H9 (cell line): Measurements from ENCODE around the gene RIT2. TPM values are rescaled to one million over a fixed set of nuclear protein-coding genes. Genes with fewer than 3 reads are reported as not detected.

Experiments used
- DNase-seq: peaks from one replicate; pipeline ENCODE4 v3.0.0-alpha.2; 2017
- H2AFZ ChIP-seq: one replicate; pipeline ENCODE4 v1.6.1; 2013; ENCODE audit warnings: mild to moderate bottlenecking, low read length, control low read depth, moderate library complexity
- H2AK5ac ChIP-seq: 2 replicates; pipeline ENCODE4 v1.6.1; 2013; ENCODE audit warnings: low read length, control low read depth, mixed read lengths; ENCODE audit not compliant: insufficient read length
- H2BK120ac ChIP-seq: one replicate; pipeline ENCODE4 v1.6.1; 2013; ENCODE audit warnings: low read depth, mild to moderate bottlenecking, low read length, control low read depth, inconsistent platforms; ENCODE audit not compliant: poor library complexity, severe bottlenecking
- H2BK12ac ChIP-seq: 2 replicates; pipeline ENCODE4 v1.6.1; 2013; ENCODE audit warnings: low read length, control low read depth, mixed read lengths, low read depth; ENCODE audit not compliant: insufficient read length
- H2BK15ac ChIP-seq: 2 replicates; pipeline ENCODE4 v1.6.1; 2013; ENCODE audit warnings: low read depth, low read length, control low read depth
- H2BK20ac ChIP-seq: one replicate; pipeline ENCODE4 v1.6.1; 2013; ENCODE audit warnings: low read depth, mild to moderate bottlenecking, low read length, control low read depth, inconsistent platforms; ENCODE audit not compliant: poor library complexity, severe bottlenecking
- H2BK5ac ChIP-seq: 2 replicates; pipeline ENCODE4 v1.6.1; 2013; ENCODE audit warnings: low read length, control low read depth, mixed read lengths; ENCODE audit not compliant: insufficient read length
- H3K14ac ChIP-seq: 2 replicates; pipeline ENCODE4 v1.6.1; 2013; ENCODE audit warnings: low read length, control low read depth; ENCODE audit not compliant: insufficient read depth
- H3K18ac ChIP-seq: 2 replicates; pipeline ENCODE4 v1.6.1; 2013; ENCODE audit warnings: low read depth, mild to moderate bottlenecking, mixed read lengths, low read length, control low read depth; ENCODE audit not compliant: insufficient read length
- H3K23ac ChIP-seq: 2 replicates; pipeline ENCODE4 v1.6.1; 2013; ENCODE audit warnings: low read length, control low read depth, mixed read lengths, low read depth; ENCODE audit not compliant: insufficient read length
- H3K23me2 ChIP-seq: 2 replicates; pipeline ENCODE4 v1.6.1; 2013; ENCODE audit warnings: low read depth, mild to moderate bottlenecking, mixed read lengths, low read length, control low read depth; ENCODE audit not compliant: insufficient read length, poor library complexity, severe bottlenecking
- H3K27ac ChIP-seq: 2 replicates; pipeline ENCODE4 v1.5.1; 2013; ENCODE audit warnings: low read length, control low read depth, mixed read lengths, low read depth; ENCODE audit not compliant: insufficient read length
- H3K27me3 ChIP-seq: 2 replicates; pipeline ENCODE4 v1.6.1; 2013; ENCODE audit warnings: low read length, control low read depth, inconsistent platforms; ENCODE audit not compliant: insufficient read depth
- H3K4ac ChIP-seq: 2 replicates; pipeline ENCODE4 v1.6.1; 2013; ENCODE audit warnings: low read depth, mild to moderate bottlenecking, control low read depth, inconsistent platforms, low read length, moderate library complexity
- H3K4me1 ChIP-seq: 2 replicates; pipeline ENCODE4 v1.6.1; 2013; ENCODE audit warnings: low read length, control low read depth, inconsistent platforms; ENCODE audit not compliant: insufficient read depth
- H3K4me2 ChIP-seq: 2 replicates; pipeline ENCODE4 v1.6.1; 2013; ENCODE audit warnings: low read length, control low read depth, mixed read lengths; ENCODE audit not compliant: insufficient read length, insufficient read depth
- H3K56ac ChIP-seq: 2 replicates; pipeline ENCODE4 v1.6.1; 2013; ENCODE audit warnings: low read depth, mild to moderate bottlenecking, mixed read lengths, low read length, control low read depth; ENCODE audit not compliant: insufficient read length
- H3K79me1 ChIP-seq: 2 replicates; pipeline ENCODE4 v1.6.1; 2013; ENCODE audit warnings: low read depth, mild to moderate bottlenecking, moderate library complexity, low read length, control low read depth, inconsistent platforms; ENCODE audit not compliant: insufficient read depth, poor library complexity, severe bottlenecking
- H3K79me2 ChIP-seq: 2 replicates; pipeline ENCODE4 v1.6.1; 2013; ENCODE audit warnings: low read length, control low read depth, inconsistent platforms; ENCODE audit not compliant: insufficient read depth
- H3K9ac ChIP-seq: 2 replicates; pipeline ENCODE4 v1.6.1; 2013; ENCODE audit warnings: low read length, control low read depth, mixed read lengths; ENCODE audit not compliant: insufficient read length; ENCODE audit errors: extremely low read depth
- H3K9me3 ChIP-seq: one replicate; pipeline ENCODE4 v1.6.1; 2013; ENCODE audit warnings: low read depth, low read length, inconsistent platforms; ENCODE audit not compliant: control insufficient read depth
- H3T11ph ChIP-seq: one replicate; pipeline ENCODE4 v1.6.1; 2013; ENCODE audit warnings: mild to moderate bottlenecking, low read length, control low read depth, inconsistent platforms
- H4K20me1 ChIP-seq: one replicate; pipeline ENCODE4 v1.6.1; 2013; ENCODE audit not compliant: control insufficient read depth, insufficient read length, insufficient read depth
- H4K5ac ChIP-seq: 2 replicates; pipeline ENCODE4 v1.6.1; 2013; ENCODE audit warnings: low read depth, mild to moderate bottlenecking, mixed read lengths, low read length, control low read depth; ENCODE audit not compliant: insufficient read length
- H4K8ac ChIP-seq: replicated peaks from 2 replicates; pipeline ENCODE4 v1.6.1; 2013; ENCODE audit warnings: low read length, control low read depth, mixed read lengths, low read depth; ENCODE audit not compliant: insufficient read length
- H4K91ac ChIP-seq: 2 replicates; pipeline ENCODE4 v1.6.1; 2013; ENCODE audit warnings: low read depth, mild to moderate bottlenecking, moderate library complexity, mixed read lengths, low read length, control low read depth; ENCODE audit not compliant: insufficient read length
- H3K27ac Mint-ChIP-seq, 3 experiments: 2 replicates in 2 of 3; 3 replicates in 1 of 3; pipeline ENCODE4 v1.8.0; 2020 to 2021; ENCODE audit warnings: mixed read lengths in 3 of 3, mild to moderate bottlenecking in 1 of 3, moderate library complexity in 1 of 3
- H3K27me3 Mint-ChIP-seq: 2 replicates; pipeline ENCODE4 v1.8.0; 2021; ENCODE audit warnings: low read depth, mild to moderate bottlenecking, moderate library complexity, mixed read lengths
- H3K36me3 Mint-ChIP-seq, 3 experiments: 2 replicates in 2 of 3; 3 replicates in 1 of 3; pipeline ENCODE4 v1.8.0; 2020 to 2021; ENCODE audit warnings: low read depth in 3 of 3, mixed read lengths in 3 of 3; ENCODE audit not compliant: insufficient read depth in 1 of 3
- H3K4me1 Mint-ChIP-seq, 2 experiments: 2 replicates each; pipeline ENCODE4 v1.8.0; 2020; ENCODE audit warnings: mixed read lengths in 2 of 2
- H3K4me3 Mint-ChIP-seq, 2 experiments: 2 replicates in 1 of 2; 3 replicates in 1 of 2; pipeline ENCODE4 v1.8.0; 2020 to 2021; ENCODE audit warnings: mild to moderate bottlenecking in 2 of 2, mixed read lengths in 2 of 2, moderate library complexity in 1 of 2
- H3K9me3 Mint-ChIP-seq, 2 experiments: 2 replicates in 1 of 2; 3 replicates in 1 of 2; pipeline ENCODE4 v1.8.0; 2020; ENCODE audit warnings: mild to moderate bottlenecking in 2 of 2, mixed read lengths in 2 of 2, moderate library complexity in 1 of 2
- WGBS: extraction: QIAGEN DNeasy Blood & Tissue Kit; methylation state at CpG from one replicate; pipeline ENCODE4 v1.1.7; 2013; ENCODE audit warnings: missing lambda C conversion rate, low lambda C conversion rate, mixed read lengths; ENCODE audit not compliant: insufficient read length; ENCODE audit errors: extremely low coverage; 5-methylcytosine and 5-hydroxymethylcytosine counted together
- total RNA-seq: library from RNA; stranded (reverse); gene quantifications from 2 replicates; pipeline ENCODE4 v1.2.1, GENCODE V29; 2021
- TF ChIP-seq, protein P1 (sequence below): fragments of 200-600 bp; sonication (generic); conservative IDR thresholded peaks from 3 replicates; pipeline ENCODE4 v1.8.0; 2021; ENCODE audit warnings: antibody characterized with exemption, mild to moderate bottlenecking

RIT2 gene
- total RNA-seq, 1 experiment from 2014 or later: 1.2 TPM

GRCh38 chr18:43040281-43040680 lies 75.2 kb downstream of the RIT2 start:
- Histone ChIP-seq H3K4me1 (peaks cover 4% of the 10 kb centered on the region; the same call in 1 of the 2 replicates), H3K4me2 (no peak overlapping the region), H4K20me1 (no peaks in the 10 kb centered on the region), H3T11ph (no peak overlapping the region), H3K79me1 (no peaks in the 10 kb centered on the region), H2BK120ac (no peak overlapping the region), H3K9ac (no peak overlapping the region), H2BK15ac (no peak overlapping the region), H4K8ac (no peak overlapping the region), H2AFZ (no peak overlapping the region), H3K23ac (no peak overlapping the region), H4K91ac (no peak overlapping the region), H3K4ac (no peak overlapping the region), H3K27ac (no peak overlapping the region), H3K9me3 (no peaks in the 10 kb centered on the region), H3K14ac (no peak overlapping the region), H2BK12ac (no peak overlapping the region), H3K18ac (no peak overlapping the region), H3K23me2 (no peaks in the 10 kb centered on the region), H3K56ac (no peak overlapping the region), H2BK20ac (no peak overlapping the region), H4K5ac (no peak overlapping the region), H2AK5ac (no peak overlapping the region), H2BK5ac (no peak overlapping the region), H3K79me2 (no peaks in the 10 kb centered on the region), H3K27me3 (no peaks in the 10 kb centered on the region)
- no peak for DNase-seq
- TF ChIP-seq, protein P1, sequence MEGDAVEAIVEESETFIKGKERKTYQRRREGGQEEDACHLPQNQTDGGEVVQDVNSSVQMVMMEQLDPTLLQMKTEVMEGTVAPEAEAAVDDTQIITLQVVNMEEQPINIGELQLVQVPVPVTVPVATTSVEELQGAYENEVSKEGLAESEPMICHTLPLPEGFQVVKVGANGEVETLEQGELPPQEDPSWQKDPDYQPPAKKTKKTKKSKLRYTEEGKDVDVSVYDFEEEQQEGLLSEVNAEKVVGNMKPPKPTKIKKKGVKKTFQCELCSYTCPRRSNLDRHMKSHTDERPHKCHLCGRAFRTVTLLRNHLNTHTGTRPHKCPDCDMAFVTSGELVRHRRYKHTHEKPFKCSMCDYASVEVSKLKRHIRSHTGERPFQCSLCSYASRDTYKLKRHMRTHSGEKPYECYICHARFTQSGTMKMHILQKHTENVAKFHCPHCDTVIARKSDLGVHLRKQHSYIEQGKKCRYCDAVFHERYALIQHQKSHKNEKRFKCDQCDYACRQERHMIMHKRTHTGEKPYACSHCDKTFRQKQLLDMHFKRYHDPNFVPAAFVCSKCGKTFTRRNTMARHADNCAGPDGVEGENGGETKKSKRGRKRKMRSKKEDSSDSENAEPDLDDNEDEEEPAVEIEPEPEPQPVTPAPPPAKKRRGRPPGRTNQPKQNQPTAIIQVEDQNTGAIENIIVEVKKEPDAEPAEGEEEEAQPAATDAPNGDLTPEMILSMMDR: no peak
- Mint-ChIP-seq H3K9me3 (no peaks in the 10 kb centered on the region; a peak in 2 of 5 replicates), H3K27me3 (no peaks in the 10 kb centered on the region), H3K4me3 (no peak overlapping the region), H3K36me3 (peaks cover 0 to 8% (median 0%) of the 10 kb centered on the region in 3 experiments; a peak in 1 of 7 replicates), H3K27ac (no peak overlapping the region), H3K4me1 (peaks cover 6 to 12% of the 10 kb centered on the region in 2 experiments)
- no CpG with 5 or more reads among the region's 2 CpGs for WGBS
